Measurements from ENCODE around the gene FAM156A.
"Not testable (repeated sequence)": the region's sequence is repeated elsewhere in the genome, so short reads cannot be mapped to it uniquely, and the experiment has no call there.

DNA sequence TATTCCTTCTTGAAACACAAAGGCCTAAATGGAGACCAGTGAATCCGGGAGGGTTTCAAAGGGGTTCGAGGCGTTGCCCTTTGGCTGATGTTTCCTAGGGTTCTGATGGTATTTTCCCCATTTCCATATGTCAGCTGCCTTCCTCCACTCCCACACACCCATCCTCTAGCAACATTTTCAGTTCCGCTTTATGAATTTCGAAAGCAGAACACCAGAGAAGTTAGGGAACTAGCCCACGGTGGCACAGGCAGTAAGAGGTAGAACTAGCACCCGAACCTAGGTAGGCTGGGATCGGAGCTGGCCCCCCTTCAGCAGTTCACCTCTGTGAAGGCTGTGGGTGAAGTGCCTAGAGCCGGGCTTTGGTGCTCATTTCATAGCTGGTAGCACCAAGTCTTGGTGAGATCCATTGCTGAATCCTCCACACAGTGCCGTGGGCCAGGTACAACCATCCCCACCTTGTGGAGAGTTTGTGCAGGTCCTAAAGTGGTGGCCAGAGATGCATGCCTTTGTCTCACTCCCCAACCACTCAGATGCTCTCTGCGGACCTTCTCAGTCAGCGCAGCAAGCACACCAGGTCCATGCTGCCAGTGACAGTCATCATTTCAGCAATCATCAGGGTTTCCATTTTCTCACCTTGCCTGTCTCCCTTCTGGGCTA, 48.9 kb downstream of the FAM156A start:
- not testable (repeated sequence) for TF ChIP-seq POLR2AphosphoS5 (IDR thresholded peaks at IDR 0.05)
- TF ChIP-seq, protein P1, sequence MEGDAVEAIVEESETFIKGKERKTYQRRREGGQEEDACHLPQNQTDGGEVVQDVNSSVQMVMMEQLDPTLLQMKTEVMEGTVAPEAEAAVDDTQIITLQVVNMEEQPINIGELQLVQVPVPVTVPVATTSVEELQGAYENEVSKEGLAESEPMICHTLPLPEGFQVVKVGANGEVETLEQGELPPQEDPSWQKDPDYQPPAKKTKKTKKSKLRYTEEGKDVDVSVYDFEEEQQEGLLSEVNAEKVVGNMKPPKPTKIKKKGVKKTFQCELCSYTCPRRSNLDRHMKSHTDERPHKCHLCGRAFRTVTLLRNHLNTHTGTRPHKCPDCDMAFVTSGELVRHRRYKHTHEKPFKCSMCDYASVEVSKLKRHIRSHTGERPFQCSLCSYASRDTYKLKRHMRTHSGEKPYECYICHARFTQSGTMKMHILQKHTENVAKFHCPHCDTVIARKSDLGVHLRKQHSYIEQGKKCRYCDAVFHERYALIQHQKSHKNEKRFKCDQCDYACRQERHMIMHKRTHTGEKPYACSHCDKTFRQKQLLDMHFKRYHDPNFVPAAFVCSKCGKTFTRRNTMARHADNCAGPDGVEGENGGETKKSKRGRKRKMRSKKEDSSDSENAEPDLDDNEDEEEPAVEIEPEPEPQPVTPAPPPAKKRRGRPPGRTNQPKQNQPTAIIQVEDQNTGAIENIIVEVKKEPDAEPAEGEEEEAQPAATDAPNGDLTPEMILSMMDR (IDR thresholded peaks at IDR 0.05 in 8 of 11, conservative IDR thresholded peaks at IDR 0.05 in 3 of 11): not testable (repeated sequence)

All from spleen (tissue), 7 donors.